Measurements from ENCODE around the gene HS6ST2. TPM values are rescaled to one million over a fixed set of nuclear protein-coding genes. Genes with fewer than 3 reads are reported as not detected.
A peak's percentile ranks its signal among the peaks of the same experiment; 100 is the strongest.

Gene HS6ST2
- total RNA-seq, 1 experiment from 2014 or later, result 7.4 TPM

- BruUV-seq (replicated peaks), result no TSS peak
- intact Hi-C loops (cut with micrococcal nuclease), result loop anchor here (2.0 to 5.0 kb wide), 2 partner anchors 40 to 281 kb away; partner anchors contain the start of gene HS6ST2
Observed at GRCh38 chrX:132676561-132677186, 281.8 kb downstream of the HS6ST2 start.

GRCh38 chrX:132676102-132676501 is 282.3 kb downstream of the HS6ST2 start:
- Histone ChIP-seq H3K36me3 (ENCODE audit: low read depth, low read length) (no peaks in the 10 kb centered on the region), H3K27ac (ENCODE audit: low read length) (no peak overlapping the region), H3K9me3 (ENCODE audit: low read length) (no peaks in the 10 kb centered on the region), H3F3A (ENCODE audit: low read length, unreplicated experiment) (no peaks in the 10 kb centered on the region), H3K9me2 (replicated peaks; ENCODE audit: low read length) (no peaks in the 10 kb centered on the region), H3K79me2 (ENCODE audit: low read length) (no peaks in the 10 kb centered on the region), H3K4me2 (ENCODE audit: low read length) (no peak overlapping the region), H3K4me3 (ENCODE audit: low read length) (no peak overlapping the region), H3K9ac (ENCODE audit: low read length) (no peak overlapping the region), H3K4me1 (ENCODE audit: insufficient read depth, low read length) (no peaks in the 10 kb centered on the region), H4K20me1 (ENCODE audit: low read length) (no peaks in the 10 kb centered on the region), H3K27me3 (ENCODE audit: low read length) (no peaks in the 10 kb centered on the region), H2AFZ (ENCODE audit: low read length) (no peak overlapping the region)
- ATAC-seq (no peak), DNase-seq (peak; percentile 4)
- TF ChIP-seq CTCF (conservative IDR thresholded peaks at IDR 0.05; ENCODE audit: low read depth, low read length) (peak; percentile 34; the same call in 1 of the 2 replicates), EZH2phosphoT487 (IDR thresholded peaks at IDR 0.05; ENCODE audit: borderline replicate concordance, low read length) (no peak)
- CTCF ChIA-PET, result interaction anchor here (0.6 kb wide), 2 partner anchors 279 to 554 kb away, joined by 3 read pairs; no protein-coding TSS in a partner anchor
- intact Hi-C loops (cut with micrococcal nuclease), result loop anchor here (2.0 to 5.0 kb wide), 2 partner anchors 41 to 281 kb away; partner anchors contain the start of gene HS6ST2
- POLR2A ChIA-PET (ENCODE audit: unreplicated experiment), result no interaction called here
- no TSS peak for BruUV-seq (replicated peaks)

More at GRCh38 chrX:132676561-132677186, 281.8 kb downstream of the HS6ST2 start:
- POLR2A ChIA-PET (ENCODE audit: unreplicated experiment), result no interaction called here
- H3K36me3 ChIP-seq (ENCODE audit: low read depth, low read length), result no peaks in the 10 kb centered on the region
- no peaks in the 10 kb centered on the region for H3K9me3 ChIP-seq (ENCODE audit: low read length)
- no peaks in the 10 kb centered on the region for H4K20me1 ChIP-seq (ENCODE audit: low read length)
- H3K4me1 ChIP-seq (ENCODE audit: insufficient read depth, low read length), result no peaks in the 10 kb centered on the region
- DNase-seq, result peak; percentile 33
- no peak overlapping the region for H3K4me3 ChIP-seq (ENCODE audit: low read length)
- no peaks in the 10 kb centered on the region for H3K9me2 ChIP-seq (replicated peaks; ENCODE audit: low read length)
- CTCF ChIA-PET, result interaction anchor here (0.6 kb wide), 1 partner anchor 279 kb away, joined by 3 read pairs; no protein-coding TSS in a partner anchor
- no peaks in the 10 kb centered on the region for H3F3A ChIP-seq (ENCODE audit: low read length, unreplicated experiment)
- no peak overlapping the region for H3K4me2 ChIP-seq (ENCODE audit: low read length)
- H2AFZ ChIP-seq (ENCODE audit: low read length), result 0 out of 2 replicates have a peak overlapping the region, but pooled peaks have one; percentile 50
- H3K27ac ChIP-seq (ENCODE audit: low read length), result no peak overlapping the region
- TF ChIP-seq EZH2 (IDR thresholded peaks at IDR 0.05; ENCODE audit: low read length, unreplicated experiment) (no peak), CTCF (conservative IDR thresholded peaks at IDR 0.05; ENCODE audit: low read depth, low read length) (peak; percentile 41)
- H3K9ac ChIP-seq (ENCODE audit: low read length), result no peak overlapping the region
- no peak for ATAC-seq
- no peaks in the 10 kb centered on the region for H3K79me2 ChIP-seq (ENCODE audit: low read length)
- H3K27me3 ChIP-seq (ENCODE audit: low read length), result no peaks in the 10 kb centered on the region

GRCh38 chrX:132673331-132673730 is 285.1 kb downstream of the HS6ST2 start:
- BruUV-seq (replicated peaks), result no TSS peak
- CTCF ChIA-PET, result no interaction called here
- Histone ChIP-seq H3K4me3 (ENCODE audit: low read length) (no peak overlapping the region), H3K79me2 (ENCODE audit: low read length) (no peaks in the 10 kb centered on the region), H3K9me3 (ENCODE audit: low read length) (no peaks in the 10 kb centered on the region), H3K9ac (ENCODE audit: low read length) (no peak overlapping the region), H3F3A (ENCODE audit: low read length, unreplicated experiment) (no peaks in the 10 kb centered on the region), H3K4me1 (ENCODE audit: insufficient read depth, low read length) (no peaks in the 10 kb centered on the region), H3K9me2 (replicated peaks; ENCODE audit: low read length) (no peaks in the 10 kb centered on the region), H4K20me1 (ENCODE audit: low read length) (no peaks in the 10 kb centered on the region), H3K27ac (ENCODE audit: low read length) (no peak overlapping the region), H2AFZ (ENCODE audit: low read length) (no peak overlapping the region), H3K4me2 (ENCODE audit: low read length) (no peak overlapping the region), H3K36me3 (ENCODE audit: low read depth, low read length) (no peaks in the 10 kb centered on the region), H3K27me3 (ENCODE audit: low read length) (no peaks in the 10 kb centered on the region)
- intact Hi-C loops (cut with micrococcal nuclease), result no loop called here
- ATAC-seq, result no peak
- DNase-seq, result no peak
- TF ChIP-seq EZH2phosphoT487 (IDR thresholded peaks at IDR 0.05; ENCODE audit: borderline replicate concordance, low read length) (no peak), EZH2 (IDR thresholded peaks at IDR 0.05; ENCODE audit: low read length, unreplicated experiment) (no peak), CTCF (conservative IDR thresholded peaks at IDR 0.05; ENCODE audit: low read depth, low read length) (no peak)
- POLR2A ChIA-PET (ENCODE audit: unreplicated experiment), result no interaction called here
